ENCODE measurements around the gene OR2T8.

Gene OR2T8

DNA sequence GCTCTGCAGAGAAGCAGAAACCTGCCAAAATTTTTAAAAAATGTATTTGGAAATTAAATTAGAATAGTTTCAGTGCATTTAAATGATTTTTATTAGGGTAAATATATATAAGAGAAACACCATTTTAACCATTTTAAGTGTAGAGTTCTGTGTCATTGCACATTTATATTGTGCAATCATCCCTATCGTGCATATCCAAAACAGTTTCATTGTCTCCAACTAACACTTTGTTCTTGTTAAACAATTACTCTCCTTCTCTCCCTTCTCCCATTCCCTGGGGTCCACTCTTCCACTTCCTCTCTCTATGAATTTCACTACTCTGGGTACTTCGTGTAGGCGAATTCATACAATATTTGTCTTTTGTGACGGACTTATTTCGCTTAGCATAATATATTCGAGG lies 22.6 kb downstream of the OR2T8 start:
- no peak for DNase-seq (ENCODE audit: low spot score)
- TF ChIP-seq CTCF (IDR thresholded peaks at IDR 0.05; ENCODE audit: extremely low read depth, insufficient read depth, missing control alignments): no peak
- in situ Hi-C loops (cut with MboI; ENCODE audit: low pct_unique_long_range_greater_than_20kb, low sequenced_read_pairs, unreplicated experiment): no loop called here

DNA sequence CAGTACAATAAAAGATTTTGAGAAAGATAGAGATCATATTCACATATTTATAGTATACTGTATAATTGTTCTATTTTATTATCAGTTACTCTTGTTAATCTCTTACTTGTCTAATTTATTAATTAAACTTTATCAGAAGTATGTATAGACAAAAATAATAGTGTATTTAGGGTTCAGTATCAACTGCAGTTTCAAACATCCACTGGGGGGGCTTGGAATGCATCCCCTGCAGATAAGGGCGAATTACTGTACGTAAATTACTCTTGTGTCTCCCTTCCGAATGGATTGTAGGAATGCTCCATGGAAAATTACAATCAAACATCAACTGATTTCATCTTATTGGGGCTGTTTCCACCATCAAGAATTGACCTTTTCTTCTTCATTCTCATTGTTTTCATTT lies 28.5 kb downstream of the OR2T8 start, which contains the start of gene OR2L8:
TSS of gene OR2L8 (plus strand) at position 301 of the 400 bp plus-strand sequence. CDS start at position 301, 0 bp downstream.
- TF ChIP-seq CTCF (IDR thresholded peaks at IDR 0.05; ENCODE audit: extremely low read depth, insufficient read depth, missing control alignments): no peak
- no peak for DNase-seq (ENCODE audit: low spot score)
- in situ Hi-C loops (cut with MboI; ENCODE audit: low pct_unique_long_range_greater_than_20kb, low sequenced_read_pairs, unreplicated experiment): no loop called here

DNA sequence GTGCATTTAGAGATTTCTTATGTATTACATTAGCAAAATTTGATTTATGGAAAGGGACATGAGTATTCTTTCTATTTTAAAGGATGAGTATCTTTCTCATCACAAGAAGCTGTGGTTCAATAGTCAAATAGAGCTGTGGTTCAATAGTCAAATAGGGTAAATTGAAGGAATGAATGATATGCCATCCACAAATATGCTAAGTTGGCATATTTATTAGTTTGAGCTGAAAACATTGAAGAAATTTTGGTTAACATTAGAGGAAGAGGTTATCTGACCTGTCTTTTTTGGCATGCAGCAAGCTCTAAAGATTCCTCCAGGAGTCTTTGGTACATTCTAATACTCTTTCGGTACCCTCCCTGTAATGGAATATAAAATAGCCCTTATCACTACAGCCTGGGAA lies 33.4 kb downstream of the OR2T8 start:
- no peak for TF ChIP-seq CTCF (IDR thresholded peaks at IDR 0.05; ENCODE audit: extremely low read depth, insufficient read depth, missing control alignments)
- DNase-seq (ENCODE audit: low spot score): no peak
- in situ Hi-C loops (cut with MboI; ENCODE audit: low pct_unique_long_range_greater_than_20kb, low sequenced_read_pairs, unreplicated experiment): no loop called here

DNA sequence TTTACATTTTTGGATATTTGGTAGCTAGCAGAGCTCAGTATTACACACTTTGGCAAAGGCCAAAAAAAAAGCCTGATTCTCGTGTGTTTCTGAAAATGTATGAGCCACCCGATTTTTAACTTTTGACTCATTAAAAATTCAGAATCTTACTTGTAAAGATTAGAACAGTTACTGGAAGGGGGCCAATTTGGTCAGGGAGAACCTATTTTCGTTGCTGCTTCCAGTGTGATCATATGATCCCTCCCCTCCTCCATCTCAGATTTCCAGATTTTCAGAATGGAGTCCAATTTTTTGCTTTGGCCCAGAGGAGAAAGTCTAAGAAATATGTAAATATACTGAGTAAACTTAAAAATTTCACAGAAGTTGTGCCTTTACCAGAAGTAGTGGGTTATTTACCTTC lies 41.7 kb downstream of the OR2T8 start:
- DNase-seq (ENCODE audit: low spot score): no peak
- TF ChIP-seq CTCF (IDR thresholded peaks at IDR 0.05; ENCODE audit: extremely low read depth, insufficient read depth, missing control alignments): no peak
- in situ Hi-C loops (cut with MboI; ENCODE audit: low pct_unique_long_range_greater_than_20kb, low sequenced_read_pairs, unreplicated experiment): no loop called here

GRCh38 chr1:247962911-247963588 lies 43.0 kb downstream of the OR2T8 start:
- TF ChIP-seq CTCF (IDR thresholded peaks at IDR 0.05; ENCODE audit: extremely low read depth, insufficient read depth, missing control alignments): no peak

DNA sequence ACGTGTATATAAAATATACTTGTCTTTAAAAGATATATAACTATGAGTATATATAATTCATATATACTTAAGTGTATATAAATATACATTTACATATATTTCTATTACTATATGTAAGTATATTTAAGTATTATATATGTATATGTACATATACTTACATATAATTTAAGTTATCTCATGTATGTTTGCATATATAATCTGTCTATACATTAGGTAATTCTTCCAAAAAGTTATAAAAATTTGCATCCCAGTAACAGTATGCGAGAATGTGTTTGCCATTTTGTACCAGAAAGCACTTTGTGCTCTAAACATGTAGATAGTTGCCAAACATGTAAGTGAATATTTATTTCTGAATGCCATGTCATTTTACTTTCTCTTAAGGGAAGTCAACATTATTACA lies 44.9 kb downstream of the OR2T8 start, which contains the start of gene OR2AK2:
TSS of gene OR2AK2 (plus strand) at position 301 of the 400 bp plus-strand sequence. CDS start 144 bp downstream, outside the sequence.
- no peak for TF ChIP-seq CTCF (IDR thresholded peaks at IDR 0.05; ENCODE audit: extremely low read depth, insufficient read depth, missing control alignments)
- DNase-seq (ENCODE audit: low spot score): no peak
- in situ Hi-C loops (cut with MboI; ENCODE audit: low pct_unique_long_range_greater_than_20kb, low sequenced_read_pairs, unreplicated experiment): no loop called here

More at GRCh38 chr1:247962911-247963588, 43.0 kb downstream of the OR2T8 start:
- no peak for DNase-seq (ENCODE audit: low spot score)
- in situ Hi-C loops (cut with MboI; ENCODE audit: low pct_unique_long_range_greater_than_20kb, low sequenced_read_pairs, unreplicated experiment): no loop called here
